Ovary (tissue), 3 donors: ENCODE data around the gene SERHL2.
"Not testable (repeated sequence)": the region's sequence is repeated elsewhere in the genome, so short reads cannot be mapped to it uniquely, and the experiment has no call there.

Experiments used
- CTCF ChIP-seq, 3 donors: fragments of 450-650 bp in 2 of 3; fragments of 200-600 bp in 1 of 3; IDR thresholded peaks; one replicate each; pipeline versions ENCODE4 v1.5.1 to v1.8.0; 2016 to 2022; ENCODE audit warnings: antibody characterized with exemption in 3 of 3, mild to moderate bottlenecking in 1 of 3
- EP300 ChIP-seq: sonication (generic); formaldehyde crosslinking; IDR thresholded peaks from one replicate; pipeline ENCODE4 v1.6.1; 2017; ENCODE audit warnings: antibody characterized with exemption
- POLR2A ChIP-seq: fragments of 450-650 bp; IDR thresholded peaks from one replicate; pipeline ENCODE4 v1.6.1; 2017; ENCODE audit warnings: antibody characterized with exemption, mild to moderate bottlenecking, moderate library complexity
- donor health status: DM: no; HTN: no; CAD: no.

- TF ChIP-seq CTCF (IDR thresholded peaks at IDR 0.05); POLR2A; EP300: not testable (repeated sequence)
Observed at GRCh38 chr22:42571068-42571467, 17.3 kb downstream of the SERHL2 start.
